B cell (primary cell): Measurements from ENCODE around the gene PTPRN. TPM values are rescaled to one million over a fixed set of nuclear protein-coding genes. Genes with fewer than 3 reads are reported as not detected.
"Not testable (repeated sequence)": the region's sequence is repeated elsewhere in the genome, so short reads cannot be mapped to it uniquely, and the experiment has no call there.

ENCODE experiments used
- ATAC-seq: fragments of 200-7000 bp; cut with Tn5 transposase; one replicate; pipeline ENCODE4 v1.10.0; 2021; ENCODE audit warnings: low read depth, mild to moderate bottlenecking, moderate number of reproducible peaks, moderate library complexity
- CTCF ChIA-PET: fragments of 350-600 bp; sonication (Branson Sonifier 250); formaldehyde crosslinking; loops from one replicate; lab custom pipeline; 2021; ENCODE audit warnings: antibody characterized with exemption, inconsistent platforms; lab: Charles Lee
- POLR2A ChIA-PET: fragments of 350-600 bp; sonication (Branson Sonifier 250); formaldehyde crosslinking; loops from one replicate; lab custom pipeline; 2021; ENCODE audit warnings: antibody characterized with exemption; lab: Charles Lee
- DNase-seq: peaks from one replicate; pipeline ENCODE4 v3.0.0; 2013
- H2AFZ ChIP-seq: 2 replicates; pipeline ENCODE4 v1.6.1; 2012; ENCODE audit warnings: mild to moderate bottlenecking, low read depth, low read length; ENCODE audit not compliant: insufficient read depth, poor library complexity, severe bottlenecking
- H3K27ac ChIP-seq, 2 donors: 1 replicate in 1 of 2; 2 replicates in 1 of 2; pipeline ENCODE4 v1.5.1; 2012 to 2013; ENCODE audit warnings: low read length in 2 of 2, mild to moderate bottlenecking in 2 of 2, moderate library complexity in 1 of 2
- H3K27me3 ChIP-seq, 4 experiments: fragments of 200-600 bp in 1 of 4; sonication (generic) in 1 of 4; replicated peaks in 1 of 4; 1 replicate in 2 of 4; 2 replicates in 2 of 4; pipeline versions ENCODE4 v1.6.1 to v1.7.0; 2013 to 2016; ENCODE audit warnings: low read length in 3 of 4, mild to moderate bottlenecking in 2 of 4, mixed read lengths in 1 of 4, moderate library complexity in 1 of 4; ENCODE audit not compliant: insufficient read depth in 4 of 4, control insufficient read depth in 3 of 4; ENCODE audit errors: control extremely low read depth in 1 of 4
- H3K36me3 ChIP-seq, 2 experiments: replicated peaks in 1 of 2; 1 replicate in 1 of 2; 2 replicates in 1 of 2; pipeline versions ENCODE4 v1.6.1 to v1.7.1; 2013; ENCODE audit warnings: low read length in 1 of 2; ENCODE audit not compliant: insufficient read depth in 2 of 2, control insufficient read depth in 1 of 2; ENCODE audit errors: control extremely low read depth in 1 of 2, extremely low read depth in 1 of 2
- H3K4me1 ChIP-seq, 2 donors: fragments of 200-600 bp in 1 of 2; sonication (generic) in 1 of 2; 1 replicate in 1 of 2; 2 replicates in 1 of 2; pipeline versions ENCODE4 v1.5.1 to v1.6.1; 2013 to 2017; ENCODE audit warnings: low read length in 2 of 2; ENCODE audit not compliant: control insufficient read depth in 2 of 2, insufficient read depth in 2 of 2
- H3K4me2 ChIP-seq: replicated peaks from 2 replicates; pipeline ENCODE3; 2012; ENCODE audit warnings: mild to moderate bottlenecking, low read depth, low read length; ENCODE audit not compliant: poor library complexity, severe bottlenecking
- H3K4me3 ChIP-seq, 5 experiments: fragments of 200-600 bp in 1 of 5; sonication (generic) in 1 of 5; 1 replicate in 3 of 5; 2 replicates in 2 of 5; pipeline versions ENCODE4 v1.5.1 to v1.7.0; 2011 to 2016; ENCODE audit warnings: low read length in 4 of 5, mild to moderate bottlenecking in 4 of 5, low read depth in 2 of 5, control low read depth in 1 of 5, moderate library complexity in 1 of 5; ENCODE audit not compliant: insufficient read depth in 1 of 5; ENCODE audit errors: control extremely low read depth in 1 of 5, extremely low read depth in 1 of 5
- H3K79me2 ChIP-seq: fragments of 200-600 bp; sonication (generic); one replicate; pipeline ENCODE4 v1.6.0; 2016; ENCODE audit warnings: low read length; ENCODE audit not compliant: control insufficient read depth, insufficient read depth
- H3K9ac ChIP-seq: fragments of 200-600 bp; sonication (generic); 2 replicates; pipeline ENCODE4 v1.6.1; 2017; ENCODE audit warnings: mild to moderate bottlenecking, low read length, moderate library complexity
- H3K9me3 ChIP-seq, 3 donors: one replicate each; pipeline versions ENCODE4 v1.6.1 to v1.7.1; 2013; ENCODE audit warnings: low read length in 2 of 3; ENCODE audit not compliant: control insufficient read depth in 2 of 3, insufficient read depth in 1 of 3; ENCODE audit errors: control extremely low read depth in 1 of 3
- H4K20me1 ChIP-seq: 2 replicates; pipeline ENCODE4 v1.6.0; 2012; ENCODE audit warnings: mild to moderate bottlenecking, low read length; ENCODE audit not compliant: insufficient read depth, control insufficient read depth, poor library complexity, severe bottlenecking
- H3K27ac Mint-ChIP-seq: one replicate; pipeline ENCODE4 v1.8.0; 2021; ENCODE audit warnings: mixed read lengths
- H3K27me3 Mint-ChIP-seq: one replicate; pipeline ENCODE4 v1.8.0; 2021; ENCODE audit warnings: mixed read lengths
- H3K4me1 Mint-ChIP-seq: one replicate; pipeline ENCODE4 v1.8.0; 2021; ENCODE audit warnings: mixed read lengths
- H3K4me3 Mint-ChIP-seq: one replicate; pipeline ENCODE4 v1.8.0; 2021; ENCODE audit warnings: mixed read lengths
- H3K9me3 Mint-ChIP-seq: one replicate; pipeline ENCODE4 v1.8.0; 2022; ENCODE audit warnings: mixed read lengths; ENCODE audit not compliant: insufficient read depth
- CTCF ChIP-seq: fragments of 200-600 bp; IDR thresholded peaks from one replicate; pipeline ENCODE4 v1.8.0; 2022; ENCODE audit warnings: antibody characterized with exemption, mild to moderate bottlenecking
- EZH2 ChIP-seq: IDR thresholded peaks from 2 replicates; pipeline ENCODE4 v1.6.1; 2012; ENCODE audit warnings: borderline replicate concordance, low read depth, mild to moderate bottlenecking, moderate library complexity, low read length; ENCODE audit not compliant: insufficient read depth, poor library complexity, severe bottlenecking
- WGBS: methylation state at CpG from one replicate; pipeline ENCODE4 v1.1.5; 2013; ENCODE audit warnings: missing lambda C conversion rate; ENCODE audit not compliant: insufficient coverage; 5-methylcytosine and 5-hydroxymethylcytosine counted together
- intact Hi-C: fragments of 100-400 bp; cut with micrococcal nuclease; formaldehyde crosslinking; loops from one replicate; pipeline ENCODE4 v1.10.0; 2022
- polyA plus RNA-seq: library from polyadenylated mRNA; depleted of rRNA; stranded (reverse); fragments of >200 nt; gene quantifications from 2 replicates; pipeline ENCODE4 v1.2.3, GENCODE V29; 2012
- total RNA-seq, 2 donors: library from RNA; stranded (reverse); fragments of 120-200 nt in 1 of 2; gene quantifications; 1 replicate in 1 of 2; 2 replicates in 1 of 2; pipeline versions ENCODE4 v1.2.3 to v1.2.4, GENCODE V29; 2013 to 2022

Gene PTPRN
- total and polyA plus RNA-seq, 2 donors (not counting 1 experiment from before 2014, with no cell fraction given), result 0.04 TPM; not detected in 1

- H3K9ac ChIP-seq, result no peak overlapping the region
- Mint-ChIP-seq H3K4me3 (no peak overlapping the region), H3K4me1 (no peaks in the 10 kb centered on the region), H3K9me3 (no peaks in the 10 kb centered on the region), H3K27ac (peak overlapping the region; percentile 41), H3K27me3 (no peaks in the 10 kb centered on the region)
- ChIA-PET CTCF (interaction anchor here (0.9 to 15.8 kb wide), 5 partner anchors 6 to 50 kb away, joined by 3 to 239 read pairs (median 3); partner anchors contain the start of genes GLB1L and STK16), POLR2A (interaction anchor here (1.3 to 1.4 kb wide), 2 partner anchors 36 to 111 kb away, joined by 5 to 6 read pairs; partner anchors contain the start of gene CNPPD1)
- DNase-seq (no peak), ATAC-seq (no peak)
- no peaks in the 10 kb centered on the region for H3K9me3 ChIP-seq
- H3K36me3 ChIP-seq, result peaks cover 0 to 35% of the 10 kb centered on the region in 2 experiments
- no peaks in the 10 kb centered on the region for H3K4me1 ChIP-seq
- WGBS, result 82% methylated on average over 9 of the region's 10 CpGs
- no peak overlapping the region for H3K27ac ChIP-seq
- intact Hi-C loops, result no loop called here
- H3K4me3 ChIP-seq, result no peak overlapping the region
- no peak overlapping the region for H3K4me2 ChIP-seq
- H2AFZ ChIP-seq, result no peak overlapping the region
- no peak for TF ChIP-seq CTCF
- no peak for TF ChIP-seq EZH2
- peaks cover 28% of the 10 kb centered on the region for H4K20me1 ChIP-seq
- no peaks in the 10 kb centered on the region for H3K27me3 ChIP-seq
- no peaks in the 10 kb centered on the region for H3K79me2 ChIP-seq
These were observed 21.5 kb downstream of the PTPRN start for GRCh38 chr2:219287580-219288265.

- H3K27me3 Mint-ChIP-seq, intact Hi-C loops, H3K4me3 ChIP-seq, H3K27me3 ChIP-seq, H3K9me3 ChIP-seq, H2AFZ ChIP-seq, H3K9me3 Mint-ChIP-seq, H3K4me3 Mint-ChIP-seq, H3K79me2 ChIP-seq, H3K27ac Mint-ChIP-seq, H3K4me2 ChIP-seq, H3K9ac ChIP-seq, ATAC-seq, H3K27ac ChIP-seq, H3K4me1 ChIP-seq, DNase-seq, H3K4me1 Mint-ChIP-seq: not testable (repeated sequence)
- H3K36me3 ChIP-seq, result peaks cover 2 to 42% of the 10 kb centered on the region in 2 experiments
- ChIA-PET POLR2A (interaction anchor here (1.3 to 1.4 kb wide), 2 partner anchors 35 to 111 kb away, joined by 5 to 6 read pairs; partner anchors contain the start of gene CNPPD1), CTCF (interaction anchor here (0.9 to 15.8 kb wide), 5 partner anchors 6 to 116 kb away, joined by 3 to 239 read pairs (median 4); partner anchors contain the start of genes GLB1L and STK16)
- H4K20me1 ChIP-seq, result peaks cover 34% of the 10 kb centered on the region
- WGBS, result 100% methylated on average over 3 of the region's 6 CpGs
These were observed 22.1 kb downstream of the PTPRN start for GRCh38 chr2:219287116-219287440.
